HFFc6 (cell line): ENCODE data around the gene C10orf62. TPM values are rescaled to one million over a fixed set of nuclear protein-coding genes. Genes with fewer than 3 reads are reported as not detected.

Experiments
- DNase-seq: peaks from one replicate; pipeline ENCODE4 v3.0.0-alpha.2; 2018
- H3K27ac Mint-ChIP-seq: 2 replicates; pipeline ENCODE4 v1.8.0; 2020; ENCODE audit warnings: mild to moderate bottlenecking, mixed read lengths
- H3K27me3 Mint-ChIP-seq: 2 replicates; pipeline ENCODE4 v1.8.0; 2021; ENCODE audit warnings: mild to moderate bottlenecking, moderate library complexity, mixed read lengths; ENCODE audit not compliant: insufficient read depth
- H3K36me3 Mint-ChIP-seq: 2 replicates; pipeline ENCODE4 v1.8.0; 2021; ENCODE audit warnings: low read depth, mixed read lengths
- H3K4me1 Mint-ChIP-seq: 2 replicates; pipeline ENCODE4 v1.8.0; 2020; ENCODE audit warnings: low read depth, mixed read lengths
- H3K4me3 Mint-ChIP-seq: 2 replicates; pipeline ENCODE4 v1.8.0; 2020; ENCODE audit warnings: mild to moderate bottlenecking, moderate library complexity, mixed read lengths
- H3K9me3 Mint-ChIP-seq: 2 replicates; pipeline ENCODE4 v1.8.0; 2020; ENCODE audit warnings: mild to moderate bottlenecking, mixed read lengths
- total RNA-seq, 6 experiments: library from RNA; stranded (reverse); fragmentation: NEBNext Ultra II Directional; extraction: Animal tissue kit (Norgen Biotek cat#: 25700); gene quantifications; 2 replicates in 1 of 6; 3 replicates in 5 of 6; pipeline ENCODE4 v1.2.3, GENCODE V29; 2021
- TF ChIP-seq, protein P1 (sequence below): fragments of 200-600 bp; sonication (generic); IDR thresholded peaks from 2 replicates; pipeline ENCODE4 v1.5.0; 2021; ENCODE audit warnings: antibody characterized with exemption, mild to moderate bottlenecking

The C10orf62 gene
- total RNA-seq, 6 experiments from 2014 or later: not detected

GRCh38 chr10:97582169-97582568, 7.4 kb upstream of the C10orf62 start:
- Mint-ChIP-seq H3K9me3 (no peaks in the 10 kb centered on the region), H3K36me3 (no peaks in the 10 kb centered on the region), H3K27me3 (no peaks in the 10 kb centered on the region; the same call in none of the 2 replicates), H3K27ac (no peak overlapping the region), H3K4me3 (no peak overlapping the region), H3K4me1 (peaks cover 13% of the 10 kb centered on the region)
- DNase-seq: no peak
- TF ChIP-seq, protein P1, sequence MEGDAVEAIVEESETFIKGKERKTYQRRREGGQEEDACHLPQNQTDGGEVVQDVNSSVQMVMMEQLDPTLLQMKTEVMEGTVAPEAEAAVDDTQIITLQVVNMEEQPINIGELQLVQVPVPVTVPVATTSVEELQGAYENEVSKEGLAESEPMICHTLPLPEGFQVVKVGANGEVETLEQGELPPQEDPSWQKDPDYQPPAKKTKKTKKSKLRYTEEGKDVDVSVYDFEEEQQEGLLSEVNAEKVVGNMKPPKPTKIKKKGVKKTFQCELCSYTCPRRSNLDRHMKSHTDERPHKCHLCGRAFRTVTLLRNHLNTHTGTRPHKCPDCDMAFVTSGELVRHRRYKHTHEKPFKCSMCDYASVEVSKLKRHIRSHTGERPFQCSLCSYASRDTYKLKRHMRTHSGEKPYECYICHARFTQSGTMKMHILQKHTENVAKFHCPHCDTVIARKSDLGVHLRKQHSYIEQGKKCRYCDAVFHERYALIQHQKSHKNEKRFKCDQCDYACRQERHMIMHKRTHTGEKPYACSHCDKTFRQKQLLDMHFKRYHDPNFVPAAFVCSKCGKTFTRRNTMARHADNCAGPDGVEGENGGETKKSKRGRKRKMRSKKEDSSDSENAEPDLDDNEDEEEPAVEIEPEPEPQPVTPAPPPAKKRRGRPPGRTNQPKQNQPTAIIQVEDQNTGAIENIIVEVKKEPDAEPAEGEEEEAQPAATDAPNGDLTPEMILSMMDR: no peak

DNA sequence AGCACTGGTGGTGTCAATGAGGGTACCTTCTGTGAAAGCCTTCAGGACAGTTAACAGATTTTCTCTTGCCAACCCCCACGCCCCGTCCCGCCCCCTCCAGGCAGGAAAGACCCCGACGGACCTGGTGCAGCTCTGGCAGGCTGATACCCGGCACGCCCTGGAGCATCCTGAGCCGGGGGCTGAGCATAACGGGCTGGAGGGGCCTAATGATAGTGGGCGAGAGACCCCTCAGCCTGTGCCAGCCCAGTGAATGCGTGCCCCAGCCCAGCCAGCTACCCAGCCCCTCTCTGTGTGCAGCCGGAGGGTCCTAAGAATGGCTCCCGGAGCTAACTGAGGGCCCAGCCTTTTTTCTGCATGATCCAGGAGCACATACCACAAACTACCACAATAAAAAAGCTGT, 6.0 kb upstream of the C10orf62 start:
- TF ChIP-seq, protein P1: no peak
- H3K4me1 Mint-ChIP-seq: peaks cover 13% of the 10 kb centered on the region
- no peaks in the 10 kb centered on the region for H3K36me3 Mint-ChIP-seq
- no peak overlapping the region for H3K4me3 Mint-ChIP-seq
- H3K27ac Mint-ChIP-seq: no peak overlapping the region
- H3K27me3 Mint-ChIP-seq: no peaks in the 10 kb centered on the region; the same call in none of the 2 replicates
- no peaks in the 10 kb centered on the region for H3K9me3 Mint-ChIP-seq
- DNase-seq: no peak

GRCh38 chr10:97584060-97584797, 5.3 kb upstream of the C10orf62 start, which contains the start of gene HOGA1:
TSS of gene HOGA1 (plus strand) at chr10:97584389. CDS start at chr10:97584704, 315 bp downstream.
- no peaks in the 10 kb centered on the region for H3K36me3 Mint-ChIP-seq
- peaks cover 13% of the 10 kb centered on the region for H3K4me1 Mint-ChIP-seq
- no peaks in the 10 kb centered on the region; the same call in none of the 2 replicates for H3K27me3 Mint-ChIP-seq
- TF ChIP-seq, protein P1: no peak
- H3K27ac Mint-ChIP-seq: no peak within 1 kb of the TSS
- DNase-seq: peak; percentile 62
- H3K9me3 Mint-ChIP-seq: no peaks in the 10 kb centered on the region
- no peak within 1 kb of the TSS for H3K4me3 Mint-ChIP-seq

DNA sequence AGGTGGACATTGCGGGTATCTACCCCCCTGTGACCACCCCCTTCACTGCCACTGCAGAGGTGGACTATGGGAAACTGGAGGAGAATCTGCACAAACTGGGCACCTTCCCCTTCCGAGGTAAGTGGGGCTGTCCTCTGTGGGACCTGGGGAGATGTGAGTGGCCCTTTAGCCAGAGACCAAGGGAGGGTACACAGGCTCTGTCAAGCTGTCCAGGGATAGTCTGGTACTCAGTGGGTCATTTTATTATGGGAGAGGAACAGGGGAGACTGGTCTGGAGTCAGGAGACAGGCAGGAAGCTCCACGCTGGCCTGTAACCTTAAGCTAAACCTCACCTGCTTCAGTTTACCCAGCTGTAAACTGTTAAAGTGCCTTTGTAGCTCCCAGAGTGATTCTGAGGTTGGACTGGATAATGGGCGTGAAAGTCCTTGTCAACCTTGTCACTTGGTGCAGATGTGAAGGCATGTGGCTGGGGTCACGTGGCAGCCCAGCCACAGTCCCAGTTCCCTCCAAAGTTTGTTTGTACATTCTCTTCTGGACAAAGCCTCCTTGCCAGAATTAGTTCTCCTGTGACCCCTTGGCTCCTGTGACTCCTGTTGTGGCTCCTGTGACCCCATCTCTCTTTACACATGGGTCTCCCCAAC, 4.6 kb upstream of the C10orf62 start:
- Mint-ChIP-seq H3K9me3 (no peaks in the 10 kb centered on the region), H3K27me3 (no peaks in the 10 kb centered on the region; the same call in 1 of the 2 replicates), H3K4me1 (peaks cover 13% of the 10 kb centered on the region), H3K36me3 (no peaks in the 10 kb centered on the region), H3K27ac (no peak overlapping the region), H3K4me3 (no peak overlapping the region)
- TF ChIP-seq, protein P1: no peak
- no peak for DNase-seq

DNA sequence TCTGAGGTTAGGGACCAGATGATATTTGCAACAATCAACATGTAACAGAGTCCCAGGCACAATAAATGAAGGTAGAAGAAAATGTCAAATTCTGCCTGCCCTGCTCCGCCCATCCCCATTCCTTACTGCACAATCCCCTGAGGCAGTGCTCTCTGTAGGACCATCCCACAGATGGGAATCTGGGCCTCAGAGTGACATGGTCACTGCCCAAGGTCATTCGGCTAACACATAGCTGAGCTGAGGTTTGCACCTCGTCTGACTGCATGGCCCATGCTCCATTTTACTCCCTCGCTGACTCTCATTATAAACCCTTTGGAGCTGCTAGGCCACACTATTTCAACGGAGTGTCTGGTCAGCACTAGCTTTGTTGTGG, 4.1 kb upstream of the C10orf62 start:
- no peak for DNase-seq
- peaks cover 13% of the 10 kb centered on the region for H3K4me1 Mint-ChIP-seq
- no peaks in the 10 kb centered on the region for H3K9me3 Mint-ChIP-seq
- H3K27ac Mint-ChIP-seq: no peak overlapping the region
- TF ChIP-seq, protein P1: no peak
- H3K36me3 Mint-ChIP-seq: no peaks in the 10 kb centered on the region
- no peak overlapping the region for H3K4me3 Mint-ChIP-seq
- H3K27me3 Mint-ChIP-seq: no peaks in the 10 kb centered on the region; the same call in 1 of the 2 replicates
